Stimulated activated CD8-positive, alpha-beta memory T cell treated with anti-CD3 and anti-CD28 coated beads, Interleukin-15, amount 100 ng/mL, for 48 hours (primary cell): ENCODE data around the gene ASAP2.

ENCODE experiments used
- DNase-seq, 2 donors: peaks; one replicate each; pipeline ENCODE4 v3.0.0-alpha.2; 2020; ENCODE audit warnings: low read depth in 2 of 2

The ASAP2 gene

DNA sequence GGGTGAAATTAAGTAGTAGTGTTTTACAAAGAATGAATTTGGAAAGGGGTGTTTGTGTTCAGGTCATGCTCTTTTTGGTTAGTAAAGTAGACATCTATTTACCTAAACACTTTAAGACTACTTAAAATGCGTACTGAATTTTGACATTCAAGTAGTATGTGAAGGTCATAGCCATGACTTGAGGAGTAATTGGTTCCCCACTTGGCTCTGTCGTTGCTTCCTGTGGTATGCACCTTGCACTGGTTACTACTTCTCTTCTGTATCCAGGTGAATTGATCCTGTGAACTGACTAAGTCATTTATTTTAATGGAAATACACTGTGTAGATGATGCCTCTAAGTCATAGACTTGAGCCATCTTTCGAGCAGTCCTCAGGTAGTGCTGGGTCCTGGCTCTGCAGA lies 118.8 kb downstream of the ASAP2 start:
- DNase-seq = no peak

DNA sequence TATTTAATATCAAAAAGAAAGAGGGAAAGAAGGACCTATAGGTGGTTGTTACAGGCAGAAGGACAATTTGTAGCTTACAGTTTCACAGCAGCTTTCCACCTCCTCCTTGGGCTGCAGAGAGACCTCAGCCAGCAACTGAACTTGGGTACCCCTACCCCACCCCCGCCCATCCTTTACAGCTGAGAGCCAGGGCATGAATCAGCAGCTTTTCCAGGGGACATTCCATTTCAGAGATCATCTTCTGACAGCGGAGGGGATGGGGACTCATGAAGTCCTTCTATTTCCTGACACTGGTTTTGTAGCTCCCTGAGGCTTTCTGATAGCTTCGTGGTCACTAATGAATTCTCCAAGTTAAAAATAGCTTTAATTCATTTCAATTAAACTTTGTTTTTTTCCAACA lies 120.4 kb downstream of the ASAP2 start:
- no peak for DNase-seq

DNA sequence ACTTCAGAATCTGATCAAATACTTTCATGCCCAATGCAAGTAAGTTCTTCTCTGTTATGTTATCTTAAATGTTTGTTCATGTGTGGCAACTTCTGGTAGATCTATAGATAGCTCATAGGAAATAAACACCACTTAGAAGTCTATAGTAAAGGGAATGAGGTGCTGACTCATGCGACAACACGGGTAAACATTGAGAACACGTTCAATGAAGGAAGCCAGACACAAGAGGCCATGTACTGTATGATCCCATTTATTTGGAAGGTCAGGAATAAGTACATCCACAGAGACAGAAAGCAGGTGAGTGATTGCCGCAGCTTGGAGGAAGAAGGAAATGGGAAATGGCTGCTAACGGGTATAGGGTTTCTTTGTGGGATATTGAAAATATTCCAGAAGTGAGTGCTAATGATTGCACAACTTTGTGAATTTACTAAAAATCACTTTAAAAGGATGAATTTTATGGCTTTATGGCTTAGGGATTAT lies 121.3 kb downstream of the ASAP2 start:
- DNase-seq = no peak

DNA sequence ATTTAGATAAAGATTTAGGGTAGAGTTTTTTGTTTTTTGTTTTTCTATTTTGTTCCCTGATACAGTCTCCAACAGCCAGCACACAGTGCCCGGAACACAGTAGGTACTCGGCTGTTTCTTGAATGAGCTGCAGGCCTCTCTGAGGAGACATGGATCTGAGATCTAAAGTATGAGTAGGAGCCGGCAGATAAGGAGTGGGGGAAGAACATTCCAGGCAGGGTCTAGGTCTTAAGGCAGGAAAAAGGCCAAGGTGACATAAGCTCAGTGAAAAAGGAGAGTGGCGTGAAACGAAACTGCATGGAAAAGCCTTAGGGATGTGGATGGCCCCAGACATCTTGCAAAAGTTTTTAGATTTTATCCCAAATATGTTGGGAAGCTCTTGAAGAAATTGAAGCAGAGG lies 122.3 kb downstream of the ASAP2 start:
- no peak for DNase-seq

- no peak for DNase-seq
These were observed 122.9 kb downstream of the ASAP2 start for GRCh38 chr2:9329497-9329896.

GRCh38 chr2:9330612-9331270 lies 124.1 kb downstream of the ASAP2 start:
- no peak for DNase-seq

- no peak for DNase-seq
These were observed 125.1 kb downstream of the ASAP2 start for GRCh38 chr2:9331704-9332103.

- DNase-seq = no peak
These were observed 125.7 kb downstream of the ASAP2 start for GRCh38 chr2:9332136-9332852.

- DNase-seq = no peak
These were observed 126.2 kb downstream of the ASAP2 start for GRCh38 chr2:9332853-9333245.

GRCh38 chr2:9333591-9334171 lies 127.1 kb downstream of the ASAP2 start:
- no peak for DNase-seq

- no peak for DNase-seq
These were observed 128.1 kb downstream of the ASAP2 start for GRCh38 chr2:9334761-9335160.

- DNase-seq = no peak
These were observed 128.8 kb downstream of the ASAP2 start for GRCh38 chr2:9335322-9335832.

GRCh38 chr2:9336241-9336575 lies 129.6 kb downstream of the ASAP2 start:
- DNase-seq = peak in 1 of 2 donors; percentile 26

DNA sequence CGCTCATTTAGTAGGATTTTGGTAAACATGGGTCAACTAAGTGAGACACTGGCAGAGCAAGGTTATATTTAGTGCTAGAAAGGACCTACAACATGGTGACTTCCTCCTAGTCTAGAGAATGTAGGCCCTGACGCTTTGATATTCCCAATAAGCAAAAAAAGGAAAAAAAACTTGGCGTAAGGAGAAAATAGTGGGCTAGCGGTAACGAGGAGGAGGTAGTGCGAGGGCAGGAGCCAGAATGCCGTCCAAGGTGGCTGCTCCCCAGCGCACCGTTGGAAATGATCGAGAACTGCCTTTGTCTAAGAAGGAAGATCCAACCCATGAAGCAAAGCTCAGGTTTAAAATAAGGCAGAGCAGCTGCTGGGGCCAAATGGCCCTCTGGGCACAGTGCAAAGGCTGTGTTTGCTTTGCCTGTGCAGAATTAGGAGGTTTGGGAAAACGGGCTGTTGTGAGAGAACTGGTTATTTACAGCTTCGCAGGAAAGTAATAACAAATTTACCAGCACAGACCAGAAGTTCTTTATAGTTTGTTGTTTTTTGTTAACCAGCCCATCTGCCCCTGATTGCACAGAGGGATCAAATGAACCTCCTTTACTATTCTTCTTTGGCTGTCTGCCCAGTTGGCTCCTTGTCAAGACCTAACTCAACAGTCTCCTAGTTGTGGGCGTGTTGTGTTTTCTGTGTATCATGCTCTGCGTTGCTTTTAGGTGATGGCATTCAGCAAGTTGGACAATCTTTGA lies 130.1 kb downstream of the ASAP2 start:
- no peak for DNase-seq

- no peak for DNase-seq
These were observed 131.3 kb downstream of the ASAP2 start for GRCh38 chr2:9337901-9338300.

- no peak for DNase-seq
These were observed 134.8 kb downstream of the ASAP2 start for GRCh38 chr2:9341337-9341887.

DNA sequence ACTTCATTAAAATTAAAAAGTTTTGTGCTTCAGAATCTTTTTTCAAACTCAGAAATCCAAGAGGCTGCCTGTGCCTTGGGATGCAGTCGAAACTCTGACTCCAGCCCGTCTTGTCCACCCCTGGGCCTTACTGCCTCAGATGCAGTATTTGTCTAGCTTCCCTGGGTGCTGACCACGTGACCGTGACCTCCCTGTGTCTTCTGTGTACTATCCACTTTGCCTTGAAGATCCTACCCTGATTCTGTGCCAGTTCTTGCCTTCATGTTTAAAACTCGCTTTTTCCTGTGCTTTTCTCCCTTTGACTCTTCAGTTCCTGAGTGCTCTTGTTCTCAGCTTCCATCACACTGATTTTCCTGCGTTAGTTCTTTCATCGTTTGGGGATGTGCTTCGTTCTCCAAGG lies 136.0 kb downstream of the ASAP2 start:
- no peak for DNase-seq

DNA sequence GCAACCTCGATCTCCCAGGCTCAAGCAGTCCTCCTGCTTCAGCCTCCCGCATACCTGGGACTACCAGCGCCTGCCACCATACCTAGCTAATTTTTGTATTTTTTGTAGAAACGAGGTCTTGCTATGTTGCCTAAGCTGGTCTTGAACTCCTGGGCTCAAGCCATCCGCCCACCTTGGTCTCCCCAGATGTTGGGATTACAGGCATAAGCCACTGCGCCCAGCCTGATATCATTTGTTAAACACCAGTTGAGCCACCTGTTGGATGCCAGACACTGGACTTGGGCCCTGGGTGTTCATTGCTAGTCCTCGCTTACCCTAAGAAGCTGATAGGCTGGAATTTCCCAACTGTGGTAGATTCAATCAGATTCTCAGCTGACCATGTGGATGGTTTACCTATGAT lies 136.9 kb downstream of the ASAP2 start:
- DNase-seq = no peak

DNA sequence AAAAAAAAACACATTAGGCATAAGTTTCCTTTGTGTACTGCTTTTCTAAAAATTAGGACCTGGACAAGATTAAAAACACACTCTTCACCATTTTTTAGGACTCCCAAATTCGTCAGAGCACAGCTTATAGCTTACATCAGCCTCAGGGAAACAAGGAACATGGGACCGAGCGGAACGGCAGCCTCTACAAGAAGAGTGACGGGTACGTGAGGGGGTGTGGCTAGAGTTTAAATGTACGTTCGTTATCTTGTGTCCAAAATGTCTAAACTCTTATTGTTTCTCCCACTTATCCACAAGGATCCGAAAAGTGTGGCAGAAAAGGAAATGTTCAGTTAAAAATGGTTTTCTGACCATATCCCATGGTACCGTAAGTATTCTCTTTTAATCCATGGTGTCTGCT lies 137.8 kb downstream of the ASAP2 start:
- no peak for DNase-seq

DNA sequence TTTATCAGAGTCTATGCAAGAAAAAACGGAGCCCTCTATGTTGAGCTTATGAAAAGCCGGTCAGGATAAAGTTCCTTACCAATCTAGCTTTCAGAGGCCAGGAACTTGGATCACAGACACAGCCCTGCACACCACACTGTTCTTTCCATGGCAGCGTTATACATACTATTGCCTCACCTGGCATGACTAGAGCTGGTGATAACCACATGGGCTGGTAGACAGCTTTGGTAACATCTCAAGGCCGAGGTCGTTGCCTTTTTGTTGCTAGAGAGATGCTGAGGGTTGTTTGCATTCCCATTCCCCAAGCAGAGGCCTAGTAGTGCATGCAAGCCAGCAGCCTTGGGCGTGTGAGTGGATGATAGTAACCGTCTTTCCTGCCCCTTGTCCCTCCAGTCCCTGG lies 138.7 kb downstream of the ASAP2 start:
- DNase-seq = no peak

GRCh38 chr2:9345997-9346396 lies 139.4 kb downstream of the ASAP2 start:
- DNase-seq = no peak

DNA sequence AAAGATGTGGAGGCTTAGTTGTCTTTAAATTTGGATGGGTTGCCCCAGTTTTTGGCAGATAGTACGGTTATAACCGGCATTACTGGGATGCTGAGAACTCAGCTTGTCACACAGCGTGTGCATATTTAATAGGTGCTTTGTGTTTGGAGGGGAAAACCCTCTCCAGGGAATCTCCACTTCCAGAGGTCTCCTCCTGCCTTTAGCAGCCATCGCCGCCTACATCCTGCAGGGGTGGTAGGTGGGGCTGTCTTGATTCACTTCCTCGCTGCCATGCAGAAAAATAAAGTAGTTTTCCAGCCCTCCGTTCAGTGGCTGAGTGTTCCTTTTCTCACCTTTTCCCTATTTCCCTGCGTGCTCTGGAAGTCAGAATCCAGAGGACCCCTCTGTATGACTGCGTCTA lies 140.3 kb downstream of the ASAP2 start:
- DNase-seq = no peak
